Karpas-422 (cell line): ENCODE results near the gene CACNB2. TPM values are rescaled to one million over a fixed set of nuclear protein-coding genes. Genes with fewer than 3 reads are reported as not detected.

Experiments
- DNase-seq: peaks from one replicate; pipeline ENCODE4 v3.0.0-alpha.2; 2015
- H2AFZ ChIP-seq: fragments of 200-600 bp; sonication (generic); 2 replicates; pipeline ENCODE4 v1.6.1; 2014; ENCODE audit warnings: antibody characterized with exemption, low read length, mixed read lengths
- H3K27ac ChIP-seq: fragments of 200-600 bp; sonication (generic); 2 replicates; pipeline ENCODE4 v1.5.1; 2014; ENCODE audit warnings: mild to moderate bottlenecking, low read length, moderate library complexity
- H3K27me3 ChIP-seq: fragments of 200-600 bp; sonication (generic); 2 replicates; pipeline ENCODE4 v1.6.1; 2014; ENCODE audit warnings: low read length, mixed read lengths
- H3K36me3 ChIP-seq: fragments of 200-600 bp; sonication (generic); 2 replicates; pipeline ENCODE4 v1.6.1; 2014; ENCODE audit warnings: low read length, mixed read lengths; ENCODE audit not compliant: insufficient read depth
- H3K4me1 ChIP-seq: fragments of 200-600 bp; sonication (generic); 2 replicates; pipeline ENCODE4 v1.6.1; 2014; ENCODE audit warnings: mild to moderate bottlenecking, low read length, mixed read lengths
- H3K4me2 ChIP-seq: fragments of 200-600 bp; sonication (generic); 2 replicates; pipeline ENCODE4 v1.6.1; 2014; ENCODE audit warnings: low read length, low read depth, mild to moderate bottlenecking; ENCODE audit not compliant: poor library complexity, severe bottlenecking
- H3K4me3 ChIP-seq: fragments of 200-600 bp; sonication (generic); 2 replicates; pipeline ENCODE4 v1.5.1; 2014; ENCODE audit warnings: mild to moderate bottlenecking, antibody characterized with exemption, low read length, mixed read lengths
- H3K79me2 ChIP-seq: fragments of 200-600 bp; sonication (generic); 2 replicates; pipeline ENCODE4 v1.6.1; 2014; ENCODE audit warnings: mild to moderate bottlenecking, low read length, mixed read lengths
- H3K9ac ChIP-seq: fragments of 200-600 bp; sonication (generic); 2 replicates; pipeline ENCODE4 v1.6.0; 2014; ENCODE audit warnings: low read length
- H3K9me2 ChIP-seq: fragments of 200-600 bp; sonication (generic), shearing (Covaris generic); replicated peaks from 2 replicates; pipeline ENCODE4 v1.6.0; 2014; ENCODE audit warnings: mild to moderate bottlenecking, low read length, moderate library complexity; ENCODE audit not compliant: insufficient read depth
- H3K9me3 ChIP-seq: fragments of 300-700, 200-600 bp; sonication (generic); 2 replicates; pipeline ENCODE4 v1.6.1; 2014; ENCODE audit warnings: low read length, mixed read lengths
- H4K20me1 ChIP-seq: fragments of 200-600 bp; sonication (generic); 2 replicates; pipeline ENCODE4 v1.6.1; 2014; ENCODE audit warnings: mild to moderate bottlenecking, antibody characterized with exemption, low read length, low read depth; ENCODE audit not compliant: insufficient read depth
- total RNA-seq: library from RNA; depleted of rRNA; stranded (reverse); fragments of >200 nt; shearing (Covaris generic); gene quantifications from 2 replicates; pipeline ENCODE4 v1.2.3, GENCODE V29; 2014; ENCODE audit warnings: low replicate concordance

Gene CACNB2
- total RNA-seq, 1 experiment from 2014 or later: not detected

DNA sequence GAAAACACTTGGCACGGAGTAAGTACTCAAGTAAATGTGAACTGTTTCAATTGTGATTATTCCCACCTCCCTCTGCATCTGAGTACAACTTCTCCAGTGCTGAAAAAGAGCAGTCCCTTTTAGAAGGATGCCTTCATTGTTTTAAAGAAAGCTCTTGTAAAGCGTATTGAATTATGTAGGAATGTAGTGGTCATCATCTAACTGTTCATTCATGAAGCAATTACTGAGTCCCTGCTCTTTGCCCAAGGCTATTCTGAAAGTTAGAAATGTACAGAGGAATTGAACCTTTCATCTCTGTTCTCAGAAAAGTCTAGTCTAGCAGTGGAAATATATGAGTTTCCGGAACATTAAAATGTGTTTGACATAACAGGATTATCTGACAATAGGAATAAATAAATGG, 127.8 kb downstream of the CACNB2 start:
- H3K4me3 ChIP-seq: no peak overlapping the region
- no peaks in the 10 kb centered on the region for H3K27me3 ChIP-seq
- H3K4me1 ChIP-seq: no peaks in the 10 kb centered on the region
- no peak overlapping the region for H3K27ac ChIP-seq
- no peak overlapping the region for H3K9ac ChIP-seq
- no peaks in the 10 kb centered on the region for H4K20me1 ChIP-seq
- H3K9me3 ChIP-seq: no peaks in the 10 kb centered on the region
- no peak for DNase-seq
- no peak overlapping the region for H3K4me2 ChIP-seq
- H2AFZ ChIP-seq: no peak overlapping the region
- no peaks in the 10 kb centered on the region for H3K9me2 ChIP-seq
- no peaks in the 10 kb centered on the region for H3K36me3 ChIP-seq
- no peaks in the 10 kb centered on the region for H3K79me2 ChIP-seq

DNA sequence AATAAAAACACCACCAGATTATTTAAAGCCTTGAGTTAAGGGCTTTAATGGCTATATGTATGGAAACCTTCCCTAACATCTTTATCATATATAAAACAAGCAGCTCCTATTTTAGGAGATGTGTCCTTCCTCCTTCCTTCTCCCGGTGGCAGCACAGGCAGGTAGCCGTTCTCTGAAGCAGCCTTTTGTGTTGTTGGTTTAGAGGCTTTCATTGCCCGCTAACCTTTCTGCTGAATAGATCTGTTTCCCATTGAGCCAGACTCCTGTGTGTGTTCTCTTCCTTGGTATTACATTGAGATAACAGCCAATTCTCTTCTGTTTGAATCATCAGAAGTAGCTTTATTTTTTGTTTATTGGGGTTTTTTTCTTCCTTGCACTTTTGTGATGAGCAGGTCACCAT, 131.3 kb downstream of the CACNB2 start:
- no peak for DNase-seq
- Histone ChIP-seq H3K9me3 (no peaks in the 10 kb centered on the region), H3K4me2 (no peak overlapping the region)

DNA sequence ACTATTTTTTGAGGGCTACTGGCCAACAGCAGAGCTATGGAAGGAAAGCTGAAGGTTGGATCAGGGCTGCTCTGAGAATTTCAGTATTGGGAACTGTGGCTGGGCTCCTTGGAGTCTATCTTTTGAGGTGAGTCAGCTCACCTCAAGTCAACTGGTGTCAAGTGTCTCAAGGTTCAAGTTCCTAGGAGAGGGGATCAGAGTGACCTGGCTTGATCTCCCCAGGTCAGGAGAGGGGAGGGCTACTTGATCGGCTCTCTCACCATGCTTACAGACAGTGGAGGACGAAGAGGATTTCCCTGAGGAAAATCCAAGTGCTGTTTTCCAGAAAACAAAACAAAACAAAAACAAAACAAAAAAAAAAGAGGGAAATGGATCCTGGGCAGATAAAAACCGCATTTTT, 132.8 kb downstream of the CACNB2 start:
- Histone ChIP-seq H3K4me2 (no peak overlapping the region), H3K4me1 (no peaks in the 10 kb centered on the region), H3K9me2 (no peaks in the 10 kb centered on the region), H3K36me3 (no peaks in the 10 kb centered on the region), H3K27ac (no peak overlapping the region), H2AFZ (no peak overlapping the region), H3K4me3 (no peak overlapping the region), H3K9ac (no peak overlapping the region), H3K79me2 (no peaks in the 10 kb centered on the region), H4K20me1 (no peaks in the 10 kb centered on the region), H3K9me3 (no peaks in the 10 kb centered on the region), H3K27me3 (no peaks in the 10 kb centered on the region)
- DNase-seq: no peak

More for the DNA sequence above, 131.3 kb downstream of the CACNB2 start:
- Histone ChIP-seq H3K79me2 (no peaks in the 10 kb centered on the region), H2AFZ (no peak overlapping the region), H3K4me1 (no peaks in the 10 kb centered on the region), H3K27me3 (no peaks in the 10 kb centered on the region), H4K20me1 (no peaks in the 10 kb centered on the region), H3K9ac (no peak overlapping the region), H3K27ac (no peak overlapping the region), H3K36me3 (no peaks in the 10 kb centered on the region), H3K9me2 (no peaks in the 10 kb centered on the region), H3K4me3 (no peak overlapping the region)

DNA sequence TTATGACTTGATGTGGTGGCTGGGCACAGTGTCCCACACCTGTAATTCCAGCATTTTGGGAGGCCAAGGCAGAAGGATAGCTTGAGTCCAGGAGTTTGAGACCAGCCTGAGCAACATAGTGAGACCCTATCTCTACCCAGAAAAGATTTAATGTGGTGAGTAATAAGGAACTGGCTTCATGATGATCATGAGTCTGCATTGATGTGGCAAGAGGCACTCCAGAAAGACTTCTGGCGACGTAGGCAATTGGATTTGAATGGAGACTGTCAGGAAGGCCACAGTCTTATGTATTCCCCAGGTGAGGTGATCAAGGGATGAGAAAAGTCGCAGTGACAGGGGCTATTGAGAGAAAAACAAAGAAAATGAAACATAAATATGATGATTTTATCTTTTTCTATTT, 138.0 kb downstream of the CACNB2 start:
- Histone ChIP-seq H3K9ac (no peak overlapping the region), H3K27me3 (no peaks in the 10 kb centered on the region), H3K9me2 (no peaks in the 10 kb centered on the region), H3K4me3 (no peak overlapping the region), H3K36me3 (no peaks in the 10 kb centered on the region), H3K9me3 (no peaks in the 10 kb centered on the region), H2AFZ (no peak overlapping the region), H3K79me2 (no peaks in the 10 kb centered on the region), H4K20me1 (no peaks in the 10 kb centered on the region), H3K4me1 (no peaks in the 10 kb centered on the region), H3K27ac (no peak overlapping the region), H3K4me2 (no peak overlapping the region)
- no peak for DNase-seq

- no peaks in the 10 kb centered on the region for H3K36me3 ChIP-seq
- no peak overlapping the region for H3K9ac ChIP-seq
- no peaks in the 10 kb centered on the region for H3K79me2 ChIP-seq
- no peaks in the 10 kb centered on the region for H3K9me3 ChIP-seq
- no peak overlapping the region for H3K4me2 ChIP-seq
- DNase-seq: no peak
- no peaks in the 10 kb centered on the region for H3K4me1 ChIP-seq
- H3K27me3 ChIP-seq: no peaks in the 10 kb centered on the region
- H3K4me3 ChIP-seq: no peak overlapping the region
- no peaks in the 10 kb centered on the region for H4K20me1 ChIP-seq
- no peaks in the 10 kb centered on the region for H3K9me2 ChIP-seq
- H3K27ac ChIP-seq: no peak overlapping the region
- no peak overlapping the region for H2AFZ ChIP-seq
Measured at GRCh38 chr10:18279173-18279572, 138.9 kb downstream of the CACNB2 start.

GRCh38 chr10:18282094-18282493, 141.9 kb downstream of the CACNB2 start:
- H3K27ac ChIP-seq: no peak overlapping the region
- no peaks in the 10 kb centered on the region for H3K27me3 ChIP-seq
- no peaks in the 10 kb centered on the region for H3K9me2 ChIP-seq
- H2AFZ ChIP-seq: no peak overlapping the region
- H3K9me3 ChIP-seq: no peaks in the 10 kb centered on the region
- H3K79me2 ChIP-seq: no peaks in the 10 kb centered on the region
- no peaks in the 10 kb centered on the region for H3K36me3 ChIP-seq
- no peaks in the 10 kb centered on the region for H3K4me1 ChIP-seq
- H3K4me2 ChIP-seq: no peak overlapping the region
- no peak for DNase-seq
- H3K4me3 ChIP-seq: no peak overlapping the region
- H4K20me1 ChIP-seq: no peaks in the 10 kb centered on the region
- no peak overlapping the region for H3K9ac ChIP-seq

GRCh38 chr10:18290651-18291313, 150.6 kb downstream of the CACNB2 start:
- no peak overlapping the region for H3K27ac ChIP-seq
- no peaks in the 10 kb centered on the region for H3K9me3 ChIP-seq
- no peak for DNase-seq
- H3K4me2 ChIP-seq: no peak overlapping the region
- no peaks in the 10 kb centered on the region for H3K9me2 ChIP-seq
- no peaks in the 10 kb centered on the region for H3K36me3 ChIP-seq
- no peaks in the 10 kb centered on the region for H4K20me1 ChIP-seq
- H3K9ac ChIP-seq: no peak overlapping the region
- H3K4me3 ChIP-seq: no peak overlapping the region
- no peaks in the 10 kb centered on the region for H3K27me3 ChIP-seq
- H2AFZ ChIP-seq: no peak overlapping the region
- H3K79me2 ChIP-seq: no peaks in the 10 kb centered on the region
- H3K4me1 ChIP-seq: no peaks in the 10 kb centered on the region

DNA sequence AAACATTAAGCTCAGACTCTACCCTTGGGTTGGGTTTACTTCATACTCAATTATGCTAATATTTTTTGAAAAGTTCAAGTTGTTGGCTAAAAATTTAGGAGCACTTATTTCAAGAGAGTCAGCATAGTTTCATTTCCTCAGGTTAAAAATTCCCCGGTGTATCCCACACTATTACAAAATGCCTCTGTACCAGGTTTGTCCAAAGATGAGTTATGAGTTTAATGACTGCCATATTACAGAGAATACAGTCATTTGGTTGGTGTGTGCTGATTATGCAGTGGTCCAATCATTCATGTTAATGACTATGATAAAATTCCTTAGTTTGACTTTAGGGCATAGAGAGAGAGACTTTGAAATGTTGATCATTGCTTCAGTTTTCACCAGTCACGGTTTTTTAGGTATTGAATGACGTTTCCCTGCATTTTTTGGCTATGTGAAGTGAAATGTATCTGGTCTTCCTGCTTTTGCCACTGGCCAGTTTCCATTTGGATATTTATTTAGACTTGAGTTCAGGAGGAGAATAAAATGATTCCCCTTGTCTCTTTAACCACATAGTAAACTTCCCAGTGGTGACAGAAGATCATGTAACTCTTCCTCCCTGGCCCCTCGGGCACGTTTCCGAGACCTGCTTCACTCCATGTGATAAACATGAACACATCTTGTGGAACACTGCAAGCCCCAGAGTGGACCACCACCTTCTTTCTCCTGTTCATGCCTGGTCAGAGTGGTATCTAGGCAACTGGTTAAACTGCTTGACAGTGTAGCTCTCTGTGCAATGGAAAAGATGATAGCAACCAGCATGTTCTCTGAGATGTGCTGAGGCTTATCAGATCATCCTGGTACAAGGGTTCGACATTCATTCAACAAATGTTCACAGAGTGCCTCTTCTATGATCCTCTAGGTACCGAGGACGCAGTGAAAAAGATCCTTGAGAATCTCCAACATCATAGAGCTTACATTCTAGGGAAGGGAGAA, 153.6 kb downstream of the CACNB2 start:
- no peak overlapping the region for H2AFZ ChIP-seq
- no peaks in the 10 kb centered on the region for H3K9me2 ChIP-seq
- H3K9ac ChIP-seq: no peak overlapping the region
- H3K4me1 ChIP-seq: no peaks in the 10 kb centered on the region
- H4K20me1 ChIP-seq: no peaks in the 10 kb centered on the region
- H3K79me2 ChIP-seq: no peaks in the 10 kb centered on the region
- no peak for DNase-seq
- no peak overlapping the region for H3K27ac ChIP-seq
- H3K4me3 ChIP-seq: no peak overlapping the region
- H3K36me3 ChIP-seq: no peaks in the 10 kb centered on the region
- H3K27me3 ChIP-seq: no peaks in the 10 kb centered on the region
- H3K4me2 ChIP-seq: no peak overlapping the region
- H3K9me3 ChIP-seq: no peaks in the 10 kb centered on the region
